Stimulated activated CD8-positive, alpha-beta memory T cell treated with anti-CD3 and anti-CD28 coated beads, Interleukin-7, amount 100 ng/mL, for 4 hours (primary cell): Measurements from ENCODE around the gene RYR1.
"Not testable (repeated sequence)": the region's sequence is repeated elsewhere in the genome, so short reads cannot be mapped to it uniquely, and the experiment has no call there.

ENCODE experiments used
- DNase-seq, 2 donors: peaks; one replicate each; pipeline ENCODE4 v3.0.0-alpha.2; 2020; ENCODE audit warnings: low read depth in 2 of 2

The RYR1 gene

GRCh38 chr19:38425810-38426466 lies 7.6 kb upstream of the RYR1 start, which contains the start of gene RASGRP4:
TSS of gene RASGRP4 (minus strand) at chr19:38426219. CDS start at chr19:38426091, 128 bp downstream.
- peak in 1 of 2 donors; percentile 18 for DNase-seq

GRCh38 chr19:38427035-38427677 lies 6.3 kb upstream of the RYR1 start:
- DNase-seq, result not testable (repeated sequence)

GRCh38 chr19:38429055-38429810 lies 4.3 kb upstream of the RYR1 start:
- no peak for DNase-seq

GRCh38 chr19:38429811-38430156 lies 3.7 kb upstream of the RYR1 start:
- DNase-seq, result no peak

DNA sequence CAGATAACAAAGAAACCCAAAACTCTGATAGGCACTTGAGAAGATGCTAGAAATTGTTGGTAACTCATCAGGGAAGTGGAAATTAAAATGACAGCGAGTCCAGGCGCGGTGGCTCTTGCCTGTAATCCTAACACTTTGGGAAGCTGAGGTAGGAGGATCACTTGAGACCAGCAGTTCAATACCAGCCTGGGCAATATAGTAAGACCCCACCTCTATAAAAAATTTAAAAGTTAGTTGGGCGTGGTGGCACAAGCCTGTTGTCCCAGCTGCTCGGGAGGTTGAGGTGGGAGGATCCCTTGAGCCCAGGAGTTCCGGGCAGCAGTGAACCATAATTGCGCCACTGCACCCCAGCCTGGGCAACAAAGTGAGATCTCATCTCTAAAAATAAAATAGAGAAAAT lies 2.6 kb upstream of the RYR1 start:
- no peak for DNase-seq

- DNase-seq, result no peak
Observed at GRCh38 chr19:38434549-38435051, 1.1 kb downstream of the RYR1 start.

DNA sequence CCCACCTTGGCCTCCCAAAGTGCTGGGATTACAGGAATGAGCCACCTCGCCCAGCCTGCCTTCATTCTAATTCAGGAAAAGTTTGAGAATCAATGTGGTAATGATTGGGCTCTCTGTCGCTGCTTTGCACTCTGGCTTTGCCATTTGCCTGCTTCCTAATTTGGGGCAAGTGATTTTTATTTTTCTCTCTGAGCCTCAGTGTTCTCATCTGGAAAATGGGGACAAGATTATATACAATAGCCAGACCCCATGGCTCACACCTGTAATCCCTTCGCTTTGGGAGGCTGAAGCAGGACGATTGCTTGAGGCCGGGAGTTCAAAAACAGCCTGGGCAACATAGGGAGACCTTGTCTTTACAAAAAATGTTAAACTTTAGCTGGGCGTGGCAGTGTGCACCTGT lies 3.8 kb downstream of the RYR1 start:
- no peak for DNase-seq

GRCh38 chr19:38437917-38438316 lies 4.4 kb downstream of the RYR1 start:
- DNase-seq, result no peak

- DNase-seq, result no peak
Observed at GRCh38 chr19:38440592-38440991, 7.1 kb downstream of the RYR1 start.

- DNase-seq, result no peak
Observed at GRCh38 chr19:38441657-38442348, 8.3 kb downstream of the RYR1 start.

DNA sequence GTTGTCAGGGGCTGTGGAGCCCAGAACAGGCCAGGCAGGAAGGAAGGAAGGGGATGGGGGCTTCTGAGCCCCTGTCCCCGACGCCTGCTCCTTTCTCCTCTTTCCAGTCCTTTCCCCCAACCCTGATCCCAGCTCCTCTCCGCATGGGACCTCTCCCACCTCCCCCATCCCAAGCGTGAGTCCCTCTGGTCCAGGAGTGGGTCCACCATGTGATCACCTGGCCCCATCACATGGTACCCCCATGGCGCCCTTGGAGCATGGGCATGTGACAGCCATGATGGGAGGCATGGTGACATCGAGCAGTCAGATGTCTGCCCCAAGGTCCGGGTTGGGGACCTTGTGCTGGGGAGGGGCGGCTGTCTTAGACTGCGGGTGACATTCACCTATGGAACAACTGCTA lies 9.2 kb downstream of the RYR1 start:
- DNase-seq, result no peak

- DNase-seq, result no peak
Observed at GRCh38 chr19:38443458-38443999, 10.0 kb downstream of the RYR1 start.

DNA sequence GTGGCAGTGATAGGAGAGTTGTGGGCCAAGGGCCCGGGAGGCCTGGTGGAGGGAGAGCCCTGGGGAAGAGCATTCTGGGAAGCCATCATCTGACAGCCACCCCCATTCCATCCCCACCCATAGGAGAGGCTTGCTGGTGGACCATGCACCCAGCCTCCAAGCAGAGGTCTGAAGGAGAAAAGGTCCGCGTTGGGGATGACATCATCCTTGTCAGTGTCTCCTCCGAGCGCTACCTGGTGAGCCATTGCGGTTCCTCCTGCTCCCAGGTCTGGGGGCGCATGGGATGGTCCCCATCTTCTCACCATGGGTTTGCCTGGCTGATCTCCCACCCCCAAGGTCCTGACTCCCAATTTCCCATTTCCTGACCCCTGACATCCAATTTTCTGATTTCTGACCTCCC lies 10.5 kb downstream of the RYR1 start:
- DNase-seq, result no peak

- DNase-seq, result no peak
Observed at GRCh38 chr19:38445362-38445761, 11.9 kb downstream of the RYR1 start.

DNA sequence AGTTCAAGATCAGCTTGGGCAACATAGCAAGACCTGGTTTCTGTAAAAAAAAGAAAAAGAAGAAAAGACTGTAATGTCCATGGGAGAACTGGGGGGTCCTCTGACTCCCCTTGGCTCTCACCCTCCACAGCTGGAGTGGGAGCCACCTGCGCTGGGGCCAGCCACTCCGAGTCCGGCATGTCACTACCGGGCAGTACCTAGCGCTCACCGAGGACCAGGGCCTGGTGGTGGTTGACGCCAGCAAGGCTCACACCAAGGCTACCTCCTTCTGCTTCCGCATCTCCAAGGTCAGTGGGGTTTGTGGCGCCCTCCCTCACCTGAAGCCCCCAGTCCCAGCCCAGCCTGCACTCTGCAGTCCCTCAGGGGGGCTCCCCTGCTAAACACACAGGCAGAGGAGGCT lies 14.7 kb downstream of the RYR1 start:
- no peak for DNase-seq

DNA sequence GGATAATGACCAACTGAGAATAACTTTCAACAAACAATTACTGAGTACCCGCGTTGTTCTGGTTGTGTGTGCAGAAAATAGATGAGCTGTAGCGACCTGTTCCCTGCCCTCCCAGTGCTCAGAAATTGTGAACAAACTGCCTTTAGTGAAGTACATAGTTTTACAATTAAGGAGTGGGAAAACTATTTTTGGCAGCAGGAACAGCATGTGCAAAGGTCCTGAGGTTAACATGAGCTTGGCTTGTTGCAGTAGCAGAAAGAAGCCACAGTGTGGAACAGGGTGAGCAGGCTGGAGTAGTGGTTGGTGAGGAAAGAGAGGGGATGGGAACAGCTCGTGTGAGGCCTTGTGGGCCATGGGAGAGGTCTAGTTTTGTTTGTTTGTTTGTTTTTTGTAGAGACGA lies 16.0 kb downstream of the RYR1 start:
- no peak for DNase-seq

GRCh38 chr19:38451036-38451435 lies 17.5 kb downstream of the RYR1 start:
- no peak for DNase-seq

- DNase-seq, result no peak
Observed at GRCh38 chr19:38451629-38452028, 18.1 kb downstream of the RYR1 start.

DNA sequence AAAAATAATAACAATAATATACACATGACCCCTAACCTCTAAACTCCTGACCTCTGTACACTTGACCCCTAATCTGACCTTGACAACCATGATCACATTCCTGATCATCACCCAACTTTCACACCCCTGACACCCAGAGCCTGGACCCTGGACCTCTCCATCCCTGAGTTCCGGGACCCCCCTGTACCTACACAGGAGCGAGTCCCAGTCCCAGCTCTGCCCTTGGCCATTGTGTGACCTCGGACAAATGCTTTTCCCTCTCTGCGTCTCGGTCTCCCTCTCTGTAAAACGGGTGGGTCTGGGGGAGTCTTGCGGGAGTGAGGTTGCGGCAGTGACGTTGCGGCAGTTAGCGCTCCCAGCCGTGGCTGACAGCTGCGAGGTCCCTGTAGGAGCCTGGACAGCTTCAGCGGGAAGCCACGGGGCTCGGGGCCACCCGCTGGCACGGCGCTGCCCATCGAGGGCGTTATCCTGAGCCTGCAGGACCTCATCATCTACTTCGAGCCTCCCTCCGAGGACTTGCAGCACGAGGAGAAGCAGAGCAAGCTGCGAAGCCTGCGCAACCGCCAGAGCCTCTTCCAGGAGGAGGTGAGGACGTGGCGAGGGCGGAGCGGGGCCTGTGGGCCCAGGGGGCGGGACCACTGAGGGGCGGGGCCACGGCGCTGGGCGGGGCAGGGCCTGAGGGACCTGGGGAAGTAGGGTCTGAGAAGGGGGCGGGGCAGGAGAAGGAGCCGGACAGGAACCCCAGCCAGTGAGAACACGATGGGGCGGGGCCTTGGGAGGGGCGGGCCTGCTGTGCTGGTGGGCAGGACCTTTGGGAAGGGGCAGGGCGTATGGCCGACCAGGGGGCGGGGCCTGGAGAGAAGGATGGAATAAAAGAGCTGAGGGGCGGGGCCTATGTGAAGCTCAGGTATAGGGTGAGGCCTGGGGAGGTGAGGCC lies 19.2 kb downstream of the RYR1 start:
- DNase-seq, result no peak

GRCh38 chr19:38453596-38453995 lies 20.1 kb downstream of the RYR1 start:
- DNase-seq, result no peak

DNA sequence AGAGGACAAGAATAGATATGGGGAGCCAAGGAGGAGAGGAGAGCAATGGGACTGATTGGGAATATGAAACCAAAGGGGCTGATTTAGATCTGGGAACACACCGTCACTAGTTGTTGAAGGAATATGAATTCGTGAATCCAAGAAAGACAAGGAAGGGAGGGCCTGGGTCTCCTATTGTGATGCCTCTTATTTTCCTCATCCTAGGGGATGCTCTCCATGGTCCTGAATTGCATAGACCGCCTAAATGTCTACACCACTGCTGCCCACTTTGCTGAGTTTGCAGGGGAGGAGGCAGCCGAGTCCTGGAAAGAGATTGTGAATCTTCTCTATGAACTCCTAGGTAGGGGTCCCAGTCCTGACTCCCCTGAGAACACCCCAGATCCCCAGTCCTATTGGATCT lies 21.5 kb downstream of the RYR1 start:
- DNase-seq, result no peak
